HUES64 (cell line): ENCODE results near the gene RFTN1.

ENCODE experiments used
- H3K27ac ChIP-seq: 2 replicates; pipeline ENCODE4 v1.7.0; 2013; ENCODE audit warnings: low read depth, low read length, inconsistent platforms
- H3K27me3 ChIP-seq: 2 replicates; pipeline ENCODE4 v1.6.1; 2013; ENCODE audit warnings: mild to moderate bottlenecking, low read length; ENCODE audit not compliant: insufficient read depth
- H3K36me3 ChIP-seq: 2 replicates; pipeline ENCODE4 v1.6.1; 2013; ENCODE audit warnings: mild to moderate bottlenecking, low read length; ENCODE audit not compliant: insufficient read depth
- H3K4me1 ChIP-seq: 2 replicates; pipeline ENCODE4 v1.6.1; 2013; ENCODE audit warnings: mild to moderate bottlenecking, low read length, moderate library complexity; ENCODE audit not compliant: insufficient read depth
- H3K4me3 ChIP-seq: 2 replicates; pipeline ENCODE4 v1.5.1; 2013; ENCODE audit warnings: mild to moderate bottlenecking, low read length, moderate library complexity
- H3K9ac ChIP-seq: 2 replicates; pipeline ENCODE4 v1.6.1; 2013; ENCODE audit warnings: mild to moderate bottlenecking, low read depth, low read length
- H3K9me3 ChIP-seq: 2 replicates; pipeline ENCODE4 v1.6.1; 2013; ENCODE audit warnings: low read depth, low read length; ENCODE audit not compliant: insufficient read depth
- WGBS: fragments of 150-250, 120-280 bp; methylation state at CpG from one replicate; pipeline ENCODE4 v1.1.7; 2013; ENCODE audit warnings: missing lambda C conversion rate; 5-methylcytosine and 5-hydroxymethylcytosine counted together

RFTN1 gene

DNA sequence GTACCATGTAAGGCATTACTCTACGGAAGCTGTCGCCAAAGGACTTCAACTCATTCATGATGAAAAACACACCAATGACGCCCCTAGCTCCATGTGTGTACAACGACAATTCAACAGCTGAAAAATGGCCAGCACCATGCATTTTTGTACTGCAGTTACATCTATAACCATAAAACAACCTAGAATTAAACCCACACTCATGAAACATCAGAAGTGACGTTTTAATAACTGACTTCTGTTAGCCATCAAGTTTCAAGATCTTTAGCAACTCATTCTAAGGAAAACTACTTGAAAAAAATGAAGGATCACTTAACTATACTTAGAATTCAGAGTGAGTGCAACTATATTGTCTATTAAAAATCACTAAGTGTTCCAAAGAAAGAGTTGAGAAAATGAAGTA, 84.9 kb downstream of the RFTN1 start:
- H3K9me3 ChIP-seq, result no peaks in the 10 kb centered on the region
- 94% methylated on average over 5 of the region's 5 CpGs for WGBS
- no peaks in the 10 kb centered on the region for H3K27me3 ChIP-seq
- no peak overlapping the region for H3K27ac ChIP-seq
- no peaks in the 10 kb centered on the region for H3K36me3 ChIP-seq
- H3K4me3 ChIP-seq, result no peak overlapping the region
- H3K9ac ChIP-seq, result no peak overlapping the region
- H3K4me1 ChIP-seq, result no peaks in the 10 kb centered on the region

DNA sequence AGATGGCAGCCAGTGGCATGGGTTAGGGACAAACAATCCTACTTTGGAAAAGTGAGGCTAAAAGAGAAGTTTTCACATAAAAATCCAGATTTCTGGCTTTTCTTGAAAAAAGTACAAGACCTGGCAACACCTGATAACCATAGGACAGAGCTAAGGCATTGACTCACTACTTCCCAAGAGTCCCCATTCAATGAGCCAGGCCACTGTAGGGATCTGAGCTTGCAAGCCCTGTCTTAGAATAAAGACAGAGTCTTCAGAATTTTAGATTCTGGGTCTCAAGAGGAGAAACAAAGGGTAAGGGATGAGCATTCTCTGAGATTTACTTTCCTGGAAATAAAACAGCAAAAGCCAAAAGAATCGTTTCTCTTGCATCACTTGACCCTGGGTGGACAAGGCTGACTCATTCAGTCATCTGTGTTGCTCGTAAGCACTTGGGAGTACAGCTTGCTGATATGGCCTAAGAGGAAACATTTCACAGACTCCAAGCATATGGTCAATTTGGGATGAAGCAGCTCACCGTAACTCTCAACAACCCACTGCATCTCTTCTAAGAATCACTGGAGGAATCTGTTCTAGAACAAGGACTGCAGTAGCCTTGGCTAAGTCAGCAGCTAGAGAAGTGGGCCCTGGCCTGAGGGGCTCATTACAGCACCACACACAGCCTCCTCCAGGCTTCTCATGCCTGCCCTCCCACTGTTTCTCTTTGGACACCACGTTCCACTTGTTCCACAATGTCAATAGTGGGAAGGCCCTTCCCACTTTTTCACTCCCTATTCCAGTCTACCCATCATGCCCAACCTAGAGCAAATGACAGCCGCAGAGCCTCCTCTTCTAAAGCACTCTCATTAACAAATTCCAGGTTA, 86.2 kb downstream of the RFTN1 start:
- H3K27ac ChIP-seq, result no peak overlapping the region
- H3K36me3 ChIP-seq, result no peaks in the 10 kb centered on the region
- H3K9me3 ChIP-seq, result no peaks in the 10 kb centered on the region
- H3K4me1 ChIP-seq, result no peaks in the 10 kb centered on the region
- 87% methylated on average over 5 of the region's 5 CpGs for WGBS
- no peaks in the 10 kb centered on the region for H3K27me3 ChIP-seq
- H3K4me3 ChIP-seq, result no peak overlapping the region
- no peak overlapping the region for H3K9ac ChIP-seq

DNA sequence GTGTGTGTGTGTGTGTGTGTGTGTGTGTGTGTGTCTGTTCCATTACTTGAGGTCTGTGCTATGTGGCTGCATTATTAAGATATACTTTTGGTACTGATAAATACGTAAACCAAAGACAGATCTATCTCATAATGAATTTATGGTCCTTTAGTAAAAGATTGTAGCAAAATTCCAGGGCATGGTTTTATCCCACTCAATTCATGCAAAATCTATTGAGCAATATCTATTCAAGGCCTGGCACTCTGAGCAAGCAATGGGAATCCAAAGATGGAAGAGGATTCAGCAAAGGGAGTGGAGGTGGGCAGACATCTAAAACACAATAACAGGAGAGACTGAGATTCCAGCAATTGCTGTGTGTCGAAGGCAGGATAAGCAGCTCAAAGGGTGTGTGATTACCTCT, 86.8 kb downstream of the RFTN1 start:
- Histone ChIP-seq H3K4me1 (no peaks in the 10 kb centered on the region), H3K36me3 (no peaks in the 10 kb centered on the region), H3K27me3 (no peaks in the 10 kb centered on the region), H3K27ac (no peak overlapping the region), H3K9ac (no peak overlapping the region), H3K9me3 (no peaks in the 10 kb centered on the region), H3K4me3 (no peak overlapping the region)
- WGBS, result 100% methylated on average over 2 of the region's 2 CpGs

DNA sequence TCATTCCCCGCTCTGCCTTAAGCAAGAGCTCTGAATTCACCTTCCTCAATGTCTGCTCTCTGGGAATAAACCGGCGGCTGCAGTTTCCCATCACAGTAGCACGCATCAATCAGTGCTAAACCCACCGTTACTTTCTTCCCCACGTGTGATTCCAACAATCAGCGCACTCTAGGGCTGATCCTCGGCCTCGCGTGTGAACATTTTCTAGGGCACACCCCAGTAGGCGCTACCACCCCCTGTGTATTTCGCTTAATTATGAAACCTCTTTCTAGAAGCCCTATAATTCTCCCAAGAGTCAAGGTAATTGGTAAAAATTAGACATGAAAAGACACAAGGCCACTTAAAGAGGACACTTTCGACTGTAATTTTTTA, 87.5 kb downstream of the RFTN1 start:
- Histone ChIP-seq H3K27me3 (no peaks in the 10 kb centered on the region), H3K4me1 (no peaks in the 10 kb centered on the region), H3K9me3 (no peaks in the 10 kb centered on the region), H3K36me3 (no peaks in the 10 kb centered on the region), H3K9ac (no peak overlapping the region), H3K4me3 (no peak overlapping the region), H3K27ac (no peak overlapping the region)
- 89% methylated on average over 12 of the region's 13 CpGs for WGBS

DNA sequence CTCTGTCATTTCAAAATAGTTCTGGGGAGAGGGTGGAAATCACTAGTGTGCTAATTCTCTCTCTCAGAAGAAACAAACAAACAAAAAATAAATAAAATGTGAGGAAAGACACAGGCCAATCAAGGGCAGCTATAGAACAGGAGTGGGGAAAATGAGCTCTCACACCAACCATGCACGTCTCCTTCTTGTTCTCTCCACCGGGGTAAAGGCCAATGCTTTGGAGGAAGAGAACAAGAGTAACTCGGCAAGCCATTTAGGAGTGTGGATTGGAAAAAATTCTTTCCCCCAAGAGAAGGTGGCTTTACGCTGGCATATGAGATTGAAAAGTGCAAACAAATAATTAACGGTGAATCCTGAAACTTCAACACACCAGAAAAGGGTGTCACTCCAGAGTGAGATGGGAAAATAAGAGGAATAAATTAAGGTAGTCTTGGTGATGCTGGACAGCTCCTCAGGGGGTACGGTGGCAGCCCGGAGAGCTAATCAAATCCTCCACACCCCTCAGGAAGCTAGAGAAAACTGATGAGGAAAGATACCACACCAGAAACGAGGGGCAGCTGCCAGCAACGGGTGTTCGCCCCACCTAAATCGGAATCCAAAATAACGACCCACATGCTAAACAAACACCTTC, 88.0 kb downstream of the RFTN1 start:
- Histone ChIP-seq H3K4me3 (no peak overlapping the region), H3K9me3 (no peaks in the 10 kb centered on the region), H3K4me1 (no peaks in the 10 kb centered on the region), H3K36me3 (no peaks in the 10 kb centered on the region), H3K27ac (no peak overlapping the region), H3K27me3 (no peaks in the 10 kb centered on the region), H3K9ac (no peak overlapping the region)
- WGBS, result 75% methylated on average over 10 of the region's 12 CpGs

DNA sequence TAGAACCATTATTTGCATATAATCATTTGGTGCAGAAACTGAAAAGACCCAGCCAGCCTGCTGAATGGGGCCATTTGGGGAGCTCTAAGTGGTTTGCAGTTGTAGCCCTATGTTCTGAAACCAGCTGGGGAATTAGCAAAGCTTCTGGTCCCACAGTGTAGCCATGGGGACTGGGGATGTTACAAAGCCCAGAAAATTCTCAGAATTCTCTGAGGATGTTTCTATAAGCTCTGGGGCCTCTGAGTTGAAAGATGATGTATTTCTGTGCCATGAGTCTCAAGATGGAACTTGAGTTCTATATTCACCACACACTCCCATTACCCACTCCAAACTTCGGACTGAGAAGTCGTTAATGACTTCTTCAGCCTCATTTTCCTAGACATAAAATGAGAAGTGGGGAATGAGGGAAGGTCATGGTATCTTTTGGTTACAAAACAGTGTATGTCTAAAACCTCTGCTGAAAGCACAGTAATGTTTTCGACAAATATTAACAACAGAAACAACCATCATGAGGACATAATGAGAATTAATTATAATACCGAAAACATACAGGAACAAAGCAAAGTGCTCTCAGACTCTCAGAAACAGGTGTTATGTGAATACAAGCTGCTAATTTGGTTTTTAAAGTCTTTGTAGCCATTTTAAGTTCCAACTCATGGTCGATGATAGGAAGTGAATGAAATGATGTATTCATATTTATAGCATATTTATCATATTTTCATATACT, 89.4 kb downstream of the RFTN1 start:
- no peaks in the 10 kb centered on the region for H3K27me3 ChIP-seq
- no peak overlapping the region for H3K9ac ChIP-seq
- no peak overlapping the region for H3K27ac ChIP-seq
- 90% methylated on average over 2 of the region's 5 CpGs for WGBS
- H3K4me1 ChIP-seq, result no peaks in the 10 kb centered on the region; the same call in 1 of the 2 replicates
- H3K4me3 ChIP-seq, result no peak overlapping the region
- no peaks in the 10 kb centered on the region for H3K9me3 ChIP-seq
- H3K36me3 ChIP-seq, result no peaks in the 10 kb centered on the region

DNA sequence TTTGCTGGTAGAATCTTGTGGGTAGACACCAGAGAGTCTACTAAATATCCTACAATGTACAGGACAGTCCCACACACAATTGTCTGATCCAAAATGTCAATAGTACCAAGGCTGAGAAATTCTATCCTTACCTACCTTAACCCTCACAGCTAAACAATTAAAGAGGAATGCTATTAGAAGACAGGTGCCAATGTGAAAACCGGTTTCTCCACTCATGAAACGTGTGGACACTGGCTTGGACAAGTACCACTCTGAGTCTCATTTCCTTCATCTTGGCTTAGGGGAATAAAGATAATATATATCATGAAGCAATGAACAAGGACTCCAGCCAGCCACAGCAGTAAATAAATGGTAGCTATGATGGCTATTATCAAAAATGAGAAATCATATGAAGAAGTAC, 90.2 kb downstream of the RFTN1 start:
- Histone ChIP-seq H3K9me3 (no peaks in the 10 kb centered on the region), H3K4me3 (no peak overlapping the region), H3K9ac (no peak overlapping the region), H3K27ac (no peak overlapping the region), H3K36me3 (no peaks in the 10 kb centered on the region), H3K4me1 (no peaks in the 10 kb centered on the region; the same call in 1 of the 2 replicates), H3K27me3 (no peaks in the 10 kb centered on the region)
- WGBS, result 81% methylated on average over 2 of the region's 2 CpGs

DNA sequence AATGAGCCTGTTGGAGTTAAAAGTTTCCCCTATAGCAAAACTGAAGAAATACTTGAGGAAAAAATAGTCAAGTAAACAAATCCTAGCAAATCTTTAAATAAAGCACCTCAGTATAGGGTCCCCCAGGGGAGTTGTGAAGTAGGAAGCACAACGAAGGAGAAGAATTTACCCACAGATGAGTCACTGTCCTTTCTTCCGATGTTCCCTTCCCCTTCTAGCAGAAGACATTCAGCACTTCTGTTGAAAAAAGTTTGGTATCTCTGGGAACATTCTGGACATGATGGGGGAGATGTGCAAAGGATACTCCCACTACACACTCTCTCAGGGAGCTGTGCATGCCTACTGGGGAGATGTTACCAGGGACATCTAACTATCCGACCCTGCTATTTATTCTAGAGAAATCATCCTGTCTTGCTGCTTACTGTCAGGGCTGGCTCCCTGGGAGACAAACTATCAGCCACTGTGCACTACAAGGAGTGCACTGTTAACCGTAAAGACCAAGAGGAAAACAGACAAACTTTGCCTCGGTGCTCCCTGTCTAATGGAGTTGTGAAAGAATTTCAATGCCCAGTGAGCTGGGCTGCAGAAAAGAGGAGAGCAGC, 93.8 kb downstream of the RFTN1 start:
- WGBS, result 62% methylated on average over 5 of the region's 5 CpGs

DNA sequence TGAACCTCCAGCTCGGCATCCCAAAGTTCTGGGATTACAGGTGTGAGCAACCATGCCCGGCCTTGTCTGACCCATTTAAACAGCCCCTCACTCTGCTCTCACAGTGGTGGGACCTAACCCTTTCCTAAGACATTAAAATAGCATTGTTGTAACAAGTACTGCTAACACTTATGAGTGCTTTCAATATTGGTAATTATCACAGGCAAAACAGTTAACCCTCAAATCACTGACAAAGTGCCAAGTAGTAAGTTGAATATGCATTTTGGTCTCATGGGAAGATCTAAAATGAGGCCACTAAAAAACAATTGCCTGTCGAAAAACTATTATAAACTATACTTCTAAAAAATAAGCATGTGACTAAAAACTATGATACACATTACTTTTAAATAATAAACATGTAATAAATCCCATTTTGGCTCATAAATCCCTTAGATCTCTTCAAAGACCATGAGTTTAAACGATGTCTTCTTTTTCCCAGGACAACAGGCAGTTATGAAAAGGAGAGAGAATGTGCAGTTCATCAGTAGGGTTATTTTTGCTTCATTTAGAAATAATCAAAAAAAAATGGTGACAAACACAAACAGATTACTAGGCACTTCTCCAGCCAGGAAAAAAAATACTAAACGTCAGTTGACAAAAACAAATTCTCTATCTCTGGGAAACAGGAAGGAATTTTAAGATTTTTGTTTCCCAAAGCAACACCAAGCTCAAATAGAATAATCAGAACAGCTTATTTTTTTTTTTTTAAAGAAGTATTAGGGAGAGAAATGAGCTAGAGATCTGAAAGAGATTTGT, 95.4 kb downstream of the RFTN1 start:
- Histone ChIP-seq H3K9me3 (no peaks in the 10 kb centered on the region), H3K4me3 (no peak overlapping the region), H3K9ac (no peak overlapping the region), H3K27ac (no peak overlapping the region), H3K36me3 (no peaks in the 10 kb centered on the region), H3K4me1 (no peaks in the 10 kb centered on the region; the same call in 1 of the 2 replicates), H3K27me3 (no peaks in the 10 kb centered on the region)
- 93% methylated on average over 3 of the region's 5 CpGs for WGBS

More for the DNA sequence above, 93.8 kb downstream of the RFTN1 start:
- Histone ChIP-seq H3K9me3 (no peaks in the 10 kb centered on the region), H3K4me3 (no peak overlapping the region), H3K27ac (no peak overlapping the region), H3K4me1 (no peaks in the 10 kb centered on the region; the same call in 1 of the 2 replicates), H3K36me3 (no peaks in the 10 kb centered on the region), H3K27me3 (no peaks in the 10 kb centered on the region), H3K9ac (no peak overlapping the region)

DNA sequence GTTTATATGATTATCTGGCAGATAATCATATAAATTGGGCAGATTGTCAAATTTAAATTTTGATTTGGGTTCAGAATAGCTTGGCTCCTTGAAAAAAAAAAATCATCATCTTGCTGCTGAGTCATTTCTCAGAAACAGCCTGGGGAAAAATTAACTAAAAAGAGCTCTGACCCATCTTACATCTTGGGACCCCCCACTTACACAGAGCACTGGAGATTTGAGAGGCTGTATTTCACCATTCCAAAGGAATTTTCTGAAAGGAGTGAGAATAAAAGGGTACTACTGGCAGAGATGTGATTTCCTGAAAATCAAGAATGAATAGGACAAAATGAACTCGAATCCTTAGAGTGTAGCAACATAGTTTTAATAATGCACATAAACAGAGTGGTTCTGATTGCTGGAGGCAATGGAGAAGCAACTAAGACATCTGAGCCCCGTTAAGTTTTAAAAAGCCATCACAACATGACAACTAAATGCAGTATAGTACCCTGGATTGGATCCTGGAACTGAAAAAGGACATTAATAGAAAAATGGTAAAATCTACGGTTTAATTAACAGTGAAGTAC, 97.5 kb downstream of the RFTN1 start:
- no peaks in the 10 kb centered on the region for H3K9me3 ChIP-seq
- H3K27ac ChIP-seq, result no peak overlapping the region
- WGBS, result 97% methylated on average over 3 of the region's 3 CpGs
- H3K36me3 ChIP-seq, result no peaks in the 10 kb centered on the region
- no peaks in the 10 kb centered on the region; the same call in 1 of the 2 replicates for H3K4me1 ChIP-seq
- no peaks in the 10 kb centered on the region for H3K27me3 ChIP-seq
- H3K9ac ChIP-seq, result no peak overlapping the region
- no peak overlapping the region for H3K4me3 ChIP-seq
